GM21381 (cell line): ENCODE measurements around the gene OGA.

Experiments
- ATAC-seq: cut with Tn5 transposase; IDR thresholded peaks from one replicate; pipeline ENCODE4 v1.9.1; 2021; ENCODE audit warnings: mild to moderate bottlenecking, moderate library complexity; ENCODE audit not compliant: unreplicated experiment

Gene OGA

DNA sequence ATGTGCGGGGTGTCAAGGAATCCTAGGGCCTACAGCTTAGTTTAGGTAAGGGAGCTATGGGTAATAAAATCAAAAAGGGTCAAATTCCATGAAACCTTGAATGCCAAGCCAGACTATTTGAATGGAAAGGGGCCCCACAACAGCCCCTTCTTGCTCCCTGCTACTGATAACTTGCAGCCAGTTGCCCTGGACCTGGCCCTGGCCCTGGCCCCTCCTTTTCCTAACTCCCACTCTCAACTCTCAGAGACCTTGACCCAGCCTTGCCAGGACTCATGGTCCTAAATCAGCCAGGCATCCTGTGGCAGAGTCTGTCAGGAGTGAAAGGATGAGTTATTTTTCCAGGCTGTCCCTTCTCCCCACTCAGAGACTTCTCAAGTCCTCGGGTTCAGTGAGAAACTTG is 19.5 kb upstream of the OGA start:
- ATAC-seq, result no peak

GRCh38 chr10:101835362-101835761 is 17.1 kb upstream of the OGA start:
- ATAC-seq, result no peak

- ATAC-seq, result no peak
Measured at GRCh38 chr10:101834341-101834740, 16.1 kb upstream of the OGA start.

DNA sequence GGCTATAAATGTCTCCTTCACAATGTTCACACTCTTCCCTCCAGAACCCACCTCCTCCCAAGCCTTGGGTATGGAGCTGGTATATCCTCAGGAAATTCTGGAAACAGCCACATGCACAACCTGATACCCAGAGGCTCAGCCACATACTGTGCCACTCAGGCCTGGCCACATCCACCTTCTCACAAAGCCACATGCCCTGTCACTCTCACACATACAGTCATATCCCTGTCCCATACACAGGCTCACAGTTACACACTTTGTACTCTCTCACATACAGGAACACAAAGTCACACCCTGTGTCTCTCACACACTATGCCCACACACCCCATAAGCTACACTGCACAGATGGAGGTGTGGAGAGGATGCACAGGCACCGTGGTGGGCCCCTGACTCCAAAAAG is 15.2 kb upstream of the OGA start:
- no peak for ATAC-seq

DNA sequence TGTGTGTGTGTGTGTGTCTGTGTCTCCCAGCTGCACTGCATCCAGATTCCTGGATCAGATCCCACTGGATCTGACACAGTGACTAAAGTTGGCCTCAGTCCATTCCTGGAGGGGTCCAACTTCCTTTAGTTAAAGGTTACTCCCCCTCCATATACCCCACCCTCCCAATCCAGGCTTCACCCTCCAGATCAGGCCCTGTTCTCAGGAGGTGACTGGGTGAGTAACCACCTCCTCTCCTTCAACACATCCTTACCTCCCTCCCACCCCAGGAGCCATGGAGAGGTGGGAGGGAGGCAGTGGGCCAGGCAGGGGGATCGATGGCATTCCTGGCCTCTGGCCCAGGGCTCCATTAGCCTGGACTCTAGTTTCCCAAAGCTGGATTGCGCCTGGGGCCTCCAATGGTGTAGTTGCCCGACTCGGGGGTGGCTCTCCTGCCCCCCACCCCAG is 14.1 kb upstream of the OGA start:
- no peak for ATAC-seq

DNA sequence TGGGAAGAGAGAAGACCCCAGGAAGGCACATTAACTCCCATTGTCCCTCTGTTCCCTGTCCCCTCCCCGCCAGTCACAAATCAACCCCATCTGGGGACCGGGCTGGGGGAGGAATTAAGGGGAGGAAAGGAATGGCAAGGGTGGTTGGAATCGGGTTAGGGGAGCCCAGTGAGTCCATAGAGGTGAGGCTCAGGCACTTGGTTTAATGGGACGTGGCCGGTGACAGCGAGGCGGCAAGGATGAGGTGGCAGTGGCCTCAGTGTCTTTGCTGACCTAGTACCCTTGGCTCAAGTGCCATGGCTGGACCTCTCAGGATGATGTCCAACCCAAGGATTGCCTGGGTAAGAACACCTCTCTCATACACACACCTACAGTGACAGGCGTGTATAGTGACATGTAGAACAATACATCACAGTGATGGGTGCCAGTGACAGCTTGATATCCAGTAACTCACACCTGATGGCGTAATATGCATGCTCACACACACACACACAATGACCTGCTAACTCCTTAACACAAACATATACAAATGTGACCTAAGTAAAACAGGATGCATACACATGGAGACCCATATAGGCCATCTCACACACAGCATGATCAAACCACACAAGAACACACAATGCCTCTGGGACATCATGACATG is 13.0 kb upstream of the OGA start:
- ATAC-seq, result no peak

- peak; percentile 61 for ATAC-seq
Measured at GRCh38 chr10:101830322-101831168, 12.3 kb upstream of the OGA start.

DNA sequence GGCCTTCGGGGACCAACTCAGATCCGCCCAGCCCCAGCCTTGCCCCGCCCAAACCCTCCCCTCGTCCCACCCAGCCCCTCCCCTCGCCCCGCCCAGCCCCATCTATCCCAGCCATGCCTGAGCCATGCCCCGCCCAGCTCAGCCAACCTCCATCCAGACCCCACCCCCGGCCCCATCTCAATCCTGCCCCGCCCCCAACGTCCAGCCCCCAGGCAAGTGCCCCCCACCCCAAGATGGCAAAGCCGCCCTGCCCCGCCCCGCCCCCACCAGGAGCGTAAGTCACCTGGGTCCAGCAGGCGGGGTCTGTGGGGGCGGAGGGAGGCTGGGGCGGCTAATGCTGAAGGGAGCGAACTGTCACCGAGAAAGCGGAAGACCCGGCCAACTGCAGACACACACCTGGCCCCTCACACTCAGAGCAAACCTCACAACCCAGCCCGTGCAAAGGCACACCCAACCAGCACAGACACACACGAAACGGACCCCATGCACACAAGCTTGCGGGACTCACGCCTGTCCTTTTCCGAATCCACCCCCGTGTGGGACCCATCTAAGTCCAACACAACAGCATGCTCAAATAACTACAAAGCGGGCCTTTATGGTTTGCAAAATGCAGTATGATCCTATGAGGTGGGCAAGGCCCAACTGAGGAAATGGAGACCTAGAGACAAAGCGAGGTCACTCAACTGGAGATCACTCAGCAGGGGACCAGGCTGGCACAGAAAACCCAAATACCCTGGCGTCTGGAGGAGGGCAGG is 11.5 kb upstream of the OGA start:
- no peak for ATAC-seq

GRCh38 chr10:101828766-101829551 is 10.7 kb upstream of the OGA start:
- no peak for ATAC-seq

DNA sequence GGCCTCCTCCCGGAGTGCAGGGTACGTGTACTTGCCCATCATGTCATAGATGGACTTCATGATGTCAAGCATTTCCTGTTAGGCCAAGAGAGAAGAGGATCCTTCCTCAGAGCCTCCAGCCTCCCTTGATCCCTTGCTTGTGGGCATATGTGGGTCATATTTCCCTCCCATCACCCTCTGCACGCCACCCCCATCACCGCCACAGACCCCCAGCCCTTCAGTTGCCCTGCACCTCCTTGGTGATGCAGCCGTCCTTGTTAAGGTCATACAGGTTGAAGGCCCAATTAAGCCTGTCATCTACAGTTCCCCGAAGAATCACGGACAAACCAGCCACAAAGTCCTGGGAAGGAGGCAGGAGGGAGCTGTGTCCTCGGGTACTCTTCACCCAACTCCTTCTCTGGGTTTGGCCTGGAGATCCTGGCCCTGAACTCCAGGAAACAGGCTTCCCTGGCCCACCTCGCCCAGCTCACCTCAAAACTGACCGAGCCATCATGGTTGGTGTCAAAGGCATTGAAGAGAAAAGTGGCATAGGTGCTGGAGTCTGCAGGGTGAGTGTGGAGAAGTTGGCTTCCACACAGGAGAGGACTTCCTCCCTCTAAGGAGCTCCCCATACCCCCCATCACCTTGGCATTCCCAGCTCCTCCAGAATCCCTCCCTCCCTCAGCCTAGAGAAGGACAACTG is 9.8 kb upstream of the OGA start:
- ATAC-seq, result no peak

DNA sequence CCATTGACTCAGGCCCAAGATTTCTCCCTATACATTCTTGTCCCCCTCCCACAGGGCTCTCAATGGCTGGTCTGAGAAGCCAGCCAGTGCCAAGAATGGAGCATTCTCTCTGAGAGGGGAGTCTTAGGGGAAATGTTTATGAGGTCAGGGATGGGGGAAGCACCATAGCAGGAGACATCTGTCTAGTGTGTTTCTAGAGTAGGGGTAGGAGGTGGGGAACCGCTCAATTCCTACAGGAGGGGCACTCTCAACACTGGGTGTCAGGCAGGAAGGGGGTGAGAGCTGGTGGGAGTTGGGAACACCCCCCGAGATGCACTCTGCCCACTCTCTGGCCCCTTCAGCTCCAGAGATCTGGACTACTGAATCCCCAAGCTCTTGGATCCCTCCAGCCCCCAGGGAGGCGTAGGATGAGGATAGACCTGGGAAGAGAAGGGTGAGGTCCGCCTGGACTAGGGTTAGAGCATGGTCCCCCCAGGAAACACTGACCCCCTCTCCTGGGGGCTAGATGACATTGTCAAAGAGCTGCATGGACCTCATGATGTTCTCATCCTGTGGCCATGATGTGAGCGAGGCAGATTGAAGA is 8.7 kb upstream of the OGA start:
- no peak for ATAC-seq

DNA sequence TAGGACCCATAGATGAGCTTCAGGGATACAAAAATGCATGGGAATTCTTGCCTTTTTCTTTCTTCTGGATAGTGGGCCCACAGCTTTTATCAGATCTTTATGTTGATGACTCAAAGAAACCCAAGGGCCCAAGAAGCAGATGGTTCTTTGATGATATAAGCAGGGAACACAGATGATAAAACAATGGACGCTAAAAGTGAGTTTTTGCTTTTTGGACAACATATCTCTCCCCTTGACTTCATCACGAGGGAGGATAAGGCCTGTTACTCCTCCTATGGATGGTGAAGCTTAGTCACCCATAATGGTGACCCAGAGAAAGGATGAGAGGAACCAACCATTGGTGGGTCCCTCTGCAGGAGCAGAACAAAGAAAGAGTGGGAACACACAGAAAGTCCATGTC is 6.5 kb upstream of the OGA start:
- no peak for ATAC-seq

GRCh38 chr10:101818872-101819633 is 809 bp upstream of the OGA start:
- ATAC-seq, result peak; percentile 15

GRCh38 chr10:101817337-101818118 is 716 bp downstream of the OGA start:
- peak; percentile 4 for ATAC-seq

GRCh38 chr10:101816913-101817336 is 1.3 kb downstream of the OGA start:
- no peak for ATAC-seq

DNA sequence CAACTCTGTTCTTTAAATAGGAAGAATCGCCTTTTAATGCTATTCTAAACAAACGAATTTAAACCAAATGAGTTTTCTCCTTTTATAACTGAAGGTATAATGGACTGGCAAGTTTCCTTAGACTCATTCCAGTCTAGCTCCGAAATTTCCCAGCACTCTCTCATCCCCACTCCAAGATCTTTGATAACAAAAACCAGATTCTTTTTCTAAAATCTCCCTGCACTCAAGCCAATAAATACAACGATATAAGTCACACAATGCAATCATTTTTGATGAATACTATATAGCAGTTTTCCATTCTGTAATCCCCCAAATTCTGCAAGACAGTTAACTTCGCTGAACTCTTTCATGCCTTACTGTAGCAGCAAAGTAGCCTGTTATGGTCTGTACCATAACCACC is 1.9 kb downstream of the OGA start:
- no peak for ATAC-seq

GRCh38 chr10:101814466-101815071 is 3.7 kb downstream of the OGA start:
- ATAC-seq, result no peak

GRCh38 chr10:101812606-101813005 is 5.6 kb downstream of the OGA start:
- no peak for ATAC-seq
